HuH-7.5 (cell line): Measurements from ENCODE around the gene ITGB6.

Source experiments
- DNase-seq: peaks from one replicate; pipeline ENCODE4 v3.0.0; 2011; ENCODE audit warnings: low spot score

ITGB6 gene

DNA sequence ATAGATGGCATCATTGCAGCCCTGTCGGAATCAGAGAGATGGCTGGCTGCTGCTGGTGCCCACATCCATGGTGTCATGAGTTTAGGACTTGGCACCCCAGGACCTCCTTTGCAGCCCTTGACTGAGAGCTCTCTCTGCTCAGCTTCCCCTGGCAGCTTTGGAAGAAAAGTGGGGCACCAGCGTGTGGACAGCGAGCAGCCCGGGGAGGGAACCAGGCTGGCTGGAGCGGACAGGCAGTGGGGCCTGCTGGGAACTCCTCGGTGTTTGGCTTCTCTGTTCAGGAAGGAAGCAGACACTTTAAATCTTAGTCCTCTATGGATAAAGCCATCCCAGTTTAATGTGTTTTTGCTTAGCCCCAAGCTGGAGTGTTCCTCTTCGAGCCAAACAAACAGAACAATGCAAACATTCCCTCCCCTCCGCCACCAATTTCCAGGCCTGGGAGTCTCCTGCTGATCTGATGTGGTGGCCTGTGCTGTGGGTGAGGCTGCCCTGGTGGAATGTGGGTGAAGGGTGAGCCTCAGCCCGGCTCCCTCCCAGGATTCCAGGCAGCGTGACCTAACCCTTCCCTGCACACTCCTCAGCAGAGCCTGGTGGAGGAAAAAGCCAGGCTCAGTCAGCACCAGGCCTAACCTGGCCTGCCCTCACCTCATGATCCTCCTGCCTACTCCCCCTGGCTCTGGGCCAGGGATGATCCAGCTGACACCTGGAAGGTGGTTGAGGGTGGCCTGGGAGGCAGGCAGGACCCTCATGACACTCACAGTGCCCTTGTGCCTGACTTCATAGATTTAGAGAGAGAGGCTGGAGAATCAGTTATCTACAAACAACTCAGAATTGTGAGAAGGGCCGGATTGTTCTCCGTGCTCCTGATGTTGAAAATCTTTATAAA, 21.6 kb upstream of the ITGB6 start:
- peak; percentile 42 for DNase-seq

DNA sequence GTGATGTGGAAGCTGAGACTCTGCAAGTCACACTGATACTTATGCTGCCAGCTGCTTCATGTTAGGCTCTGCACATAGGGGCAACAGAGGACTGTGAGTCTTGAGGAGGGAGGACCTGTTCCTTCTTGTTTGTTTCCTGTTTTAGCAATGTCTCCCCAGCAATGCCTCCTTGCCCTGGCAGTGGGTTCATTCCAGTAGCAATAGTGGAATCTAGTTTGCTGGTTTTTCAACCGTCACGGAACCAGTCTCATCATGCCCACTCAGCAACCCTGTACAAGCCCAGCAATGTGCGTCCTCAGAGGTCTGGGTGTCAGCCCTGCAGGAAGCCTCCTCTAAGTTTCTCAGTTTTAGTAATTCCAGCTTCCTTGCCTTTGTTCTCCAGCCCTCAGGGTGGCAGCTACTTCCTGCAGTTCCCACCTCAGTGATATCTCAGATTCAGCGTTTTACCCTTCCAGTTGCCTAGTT, 20.5 kb upstream of the ITGB6 start:
- DNase-seq: no peak

DNA sequence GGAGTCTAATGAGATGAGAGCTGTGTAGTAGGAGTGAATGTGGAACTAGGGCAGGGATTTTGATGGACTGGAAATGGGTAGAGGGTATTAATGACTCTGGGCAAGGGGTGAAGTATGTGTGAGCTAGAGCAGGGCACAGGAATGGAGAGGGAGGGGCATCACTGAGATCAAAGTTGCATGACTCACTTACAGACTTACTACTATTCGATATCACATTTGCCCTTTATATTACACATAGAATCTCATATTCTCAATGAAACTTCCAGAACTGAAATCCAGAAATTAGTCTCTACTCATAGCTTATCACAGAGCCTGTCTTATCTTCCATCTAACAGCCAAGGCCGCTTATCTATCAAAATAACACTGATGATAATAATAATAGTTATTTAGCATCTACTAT, 20.0 kb upstream of the ITGB6 start:
- DNase-seq: no peak

DNA sequence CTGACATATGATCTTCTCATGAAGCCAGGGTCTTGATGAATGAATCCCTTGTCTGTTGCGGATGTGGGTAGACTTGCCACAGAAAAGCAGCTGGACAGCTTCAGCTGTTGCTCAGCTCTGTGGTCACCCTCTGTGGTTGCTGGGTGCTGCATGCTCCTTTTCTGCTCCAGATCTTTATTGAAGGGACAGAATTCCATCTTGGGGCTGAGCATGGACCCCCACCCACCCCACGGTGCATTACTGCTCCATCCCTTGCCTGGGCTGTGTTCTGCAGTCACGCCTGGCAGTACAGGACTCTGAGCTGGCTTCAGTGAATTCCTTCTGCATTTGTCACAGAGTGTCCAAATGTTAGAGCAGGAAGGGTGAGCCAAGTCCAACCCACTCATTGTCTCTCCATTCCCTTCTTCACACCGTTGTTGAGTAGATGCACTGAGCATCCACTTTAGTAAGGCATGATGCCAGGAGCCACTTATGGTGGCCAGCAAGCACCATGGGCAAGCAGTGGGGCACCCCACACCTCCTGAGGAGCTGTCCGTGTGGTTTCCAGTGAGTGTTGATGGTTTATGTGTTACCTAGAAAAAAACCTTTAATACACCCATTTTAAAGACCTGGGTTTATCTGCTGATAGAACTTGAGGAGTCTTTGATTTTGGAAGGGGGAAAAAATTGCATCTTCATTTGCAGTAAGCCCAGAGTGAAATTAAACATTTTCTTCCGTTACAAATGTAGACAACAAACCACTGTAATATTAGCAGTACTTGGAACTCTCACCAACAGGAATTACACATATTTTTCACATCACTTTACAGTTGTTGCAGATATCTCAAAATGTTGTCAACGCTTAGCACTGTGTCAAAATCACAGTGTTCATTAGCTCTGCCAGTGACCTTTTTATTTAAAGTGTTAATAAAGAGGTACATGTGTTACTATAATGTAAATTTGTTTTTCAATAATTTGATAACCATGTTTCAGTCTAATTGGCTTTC, 14.7 kb upstream of the ITGB6 start:
- DNase-seq: no peak

DNA sequence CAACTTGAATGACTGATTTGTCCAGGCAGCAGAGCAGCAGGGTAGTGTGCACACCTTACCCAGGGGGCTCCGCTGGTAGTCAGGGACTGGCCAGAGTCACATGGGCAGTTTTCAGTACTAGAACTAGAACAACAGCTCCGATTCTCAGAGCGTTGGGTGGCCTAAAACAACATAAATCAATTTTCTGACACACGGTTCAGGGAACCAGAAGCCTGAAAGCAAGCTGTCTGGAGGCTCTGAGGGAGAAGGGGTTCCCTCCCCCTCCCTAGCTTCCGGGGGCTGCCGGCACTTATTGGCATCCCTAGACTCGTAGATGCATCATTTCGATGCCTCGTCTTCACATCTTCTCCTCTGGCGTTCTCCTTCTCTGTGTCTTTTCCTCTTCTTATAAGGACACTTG, 13.4 kb upstream of the ITGB6 start:
- DNase-seq: no peak

DNA sequence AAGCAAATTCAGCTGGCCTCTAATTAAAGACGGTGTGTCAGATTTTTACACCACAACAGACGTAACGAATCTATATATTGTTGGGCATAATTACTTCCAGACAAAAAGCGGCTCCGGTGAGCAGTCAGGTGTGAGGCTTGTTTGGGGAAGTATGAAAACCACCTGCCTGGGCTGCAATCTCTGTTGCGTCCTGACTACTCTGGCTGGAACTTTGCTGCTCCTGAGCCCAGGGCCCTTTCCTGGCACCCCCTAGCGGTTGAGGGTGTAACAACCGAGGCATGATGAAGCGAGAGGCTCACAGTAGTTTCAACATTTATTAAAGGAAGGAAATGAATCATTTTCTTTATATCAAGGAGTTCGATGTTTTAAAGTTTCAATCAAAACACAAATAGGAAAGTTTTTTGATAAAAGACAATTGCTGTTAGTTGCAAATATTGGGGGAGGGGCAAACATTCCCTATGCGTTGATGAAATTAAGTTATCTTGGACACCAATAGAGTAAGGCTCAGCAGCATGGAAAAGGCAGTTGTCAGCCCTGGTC, 10.6 kb upstream of the ITGB6 start:
- no peak for DNase-seq

DNA sequence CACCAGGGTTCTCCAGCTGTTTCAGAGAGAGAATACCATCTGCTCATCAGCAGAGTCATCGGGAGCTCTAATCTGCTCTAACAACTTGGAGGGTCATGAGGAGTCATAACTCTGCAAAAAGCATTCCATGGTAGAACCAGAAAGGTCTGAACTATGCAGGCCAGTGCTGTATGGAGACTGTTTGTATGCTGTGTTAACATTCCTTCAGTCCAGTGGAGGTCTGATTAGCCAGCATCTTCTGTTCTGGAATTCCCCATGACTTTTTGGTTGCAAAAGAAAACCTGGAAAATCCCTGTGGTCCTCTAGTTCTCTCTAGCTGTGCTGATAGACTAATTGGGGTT, 9.4 kb upstream of the ITGB6 start:
- no peak for DNase-seq

DNA sequence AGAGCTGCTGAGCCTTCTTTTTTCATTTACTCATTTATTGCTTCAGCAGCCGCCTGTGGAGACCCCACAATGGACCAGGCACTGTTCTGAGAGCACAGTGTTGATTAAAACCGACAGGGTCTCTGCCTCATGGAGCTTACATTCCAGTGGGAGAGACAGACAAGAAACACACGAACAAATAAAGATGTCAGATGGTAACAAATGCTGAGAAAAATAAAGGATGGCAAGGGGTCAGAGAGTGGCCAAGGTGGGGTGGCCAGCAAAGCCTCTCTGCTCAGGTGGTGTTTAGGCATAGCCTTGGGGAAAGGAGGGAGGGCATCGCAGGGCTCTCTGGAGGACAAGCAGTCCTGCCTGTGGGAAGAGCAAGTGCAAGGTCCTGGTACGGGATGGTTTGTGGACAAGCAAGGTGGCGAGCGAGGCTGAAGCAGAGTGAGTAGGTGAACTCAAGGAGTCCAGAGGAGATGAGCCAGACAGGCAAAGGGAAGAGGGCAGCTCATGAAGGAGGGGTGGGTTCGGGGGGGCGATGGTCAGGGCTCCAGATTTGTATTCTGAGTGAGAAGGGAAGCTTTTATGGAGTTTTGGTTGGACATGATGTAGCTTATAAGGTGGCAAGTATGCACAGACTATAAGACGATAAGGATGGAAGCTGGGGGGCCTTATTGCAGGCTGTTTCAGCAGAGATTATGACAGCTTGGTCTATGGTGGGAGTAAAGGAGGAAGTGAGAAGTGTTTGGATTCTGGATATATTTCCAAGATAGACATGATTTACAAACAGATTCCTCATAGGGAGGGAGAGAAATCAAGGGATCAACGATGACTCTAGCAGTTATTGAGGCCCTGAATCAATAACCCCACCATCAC, 8.8 kb upstream of the ITGB6 start:
- DNase-seq: no peak

DNA sequence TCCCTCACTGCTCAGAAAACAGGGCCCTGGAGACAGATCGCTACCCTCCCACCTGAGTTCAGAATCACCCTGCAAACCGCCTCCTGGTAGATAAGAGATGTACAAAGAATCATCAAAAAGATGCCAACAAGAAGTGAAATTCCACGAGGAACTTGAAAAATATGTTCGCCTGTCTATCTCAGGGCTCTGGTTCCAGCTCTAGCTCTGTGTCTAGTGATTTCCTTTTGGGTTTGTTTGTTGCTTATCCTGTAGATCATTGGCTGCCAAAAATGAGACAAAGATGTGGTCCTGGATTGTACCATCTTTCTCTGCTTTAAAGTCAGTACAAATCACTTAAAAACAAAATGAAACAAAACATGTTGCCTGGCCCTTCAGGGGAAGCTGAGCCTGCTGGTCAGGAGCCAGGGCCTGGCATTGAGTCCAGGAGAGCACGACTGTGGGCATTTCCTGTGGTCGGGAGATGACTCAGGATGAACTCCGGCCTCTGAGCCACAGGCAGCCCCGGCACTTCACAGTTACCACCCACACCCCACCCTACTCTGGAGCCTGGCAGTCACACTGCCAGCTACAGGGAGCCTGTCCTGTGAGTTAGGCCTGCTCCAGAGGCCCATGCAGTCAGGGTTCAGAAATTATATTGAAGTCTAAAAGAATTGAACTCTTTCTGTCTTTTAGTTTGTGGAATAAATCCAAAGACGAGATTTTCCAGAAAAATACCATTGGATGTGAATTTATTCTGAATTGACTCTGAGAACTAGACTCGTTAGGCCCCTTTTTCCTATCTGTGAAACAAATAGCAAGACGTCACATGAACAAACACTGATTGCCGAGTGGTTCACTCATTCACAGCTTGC, 8.0 kb upstream of the ITGB6 start:
- no peak for DNase-seq

DNA sequence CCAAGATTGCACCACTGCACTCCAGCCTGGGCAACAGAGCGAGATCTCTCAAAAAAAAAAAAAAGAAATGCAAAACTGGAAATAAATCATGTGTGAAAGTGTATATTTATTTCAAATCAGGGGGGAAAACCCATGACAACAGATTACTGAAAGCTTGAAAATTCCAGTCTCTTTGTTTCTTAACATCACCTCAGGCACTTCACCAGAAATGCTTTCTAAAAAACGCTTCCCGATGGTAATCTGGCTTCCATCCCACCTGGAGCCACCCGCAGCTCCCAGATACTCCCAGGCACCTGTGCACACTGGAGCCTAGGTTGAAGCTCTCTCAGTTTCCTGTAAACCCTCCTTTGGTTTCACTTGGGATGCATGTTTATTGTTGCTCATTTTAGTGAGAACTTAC, 7.2 kb upstream of the ITGB6 start:
- DNase-seq: no peak

DNA sequence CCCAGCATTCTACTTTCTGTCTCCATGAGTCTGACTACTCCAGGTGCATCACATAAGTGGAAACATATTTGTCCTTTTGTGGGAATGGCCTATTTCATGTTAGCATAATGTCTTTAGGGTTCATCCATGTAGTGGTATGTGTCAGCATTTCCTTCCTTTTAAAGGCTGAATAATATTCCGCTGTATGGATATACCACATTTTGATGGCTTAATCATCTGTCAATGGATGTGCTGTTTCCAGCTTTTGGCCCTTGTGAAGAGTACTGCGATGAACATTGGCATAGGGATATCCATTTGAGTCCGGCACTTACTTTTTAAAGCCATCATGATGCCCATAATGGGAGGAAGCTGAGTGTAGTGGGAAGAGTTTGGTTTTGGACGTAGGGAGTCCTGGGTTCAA, 6.4 kb upstream of the ITGB6 start:
- DNase-seq: no peak

DNA sequence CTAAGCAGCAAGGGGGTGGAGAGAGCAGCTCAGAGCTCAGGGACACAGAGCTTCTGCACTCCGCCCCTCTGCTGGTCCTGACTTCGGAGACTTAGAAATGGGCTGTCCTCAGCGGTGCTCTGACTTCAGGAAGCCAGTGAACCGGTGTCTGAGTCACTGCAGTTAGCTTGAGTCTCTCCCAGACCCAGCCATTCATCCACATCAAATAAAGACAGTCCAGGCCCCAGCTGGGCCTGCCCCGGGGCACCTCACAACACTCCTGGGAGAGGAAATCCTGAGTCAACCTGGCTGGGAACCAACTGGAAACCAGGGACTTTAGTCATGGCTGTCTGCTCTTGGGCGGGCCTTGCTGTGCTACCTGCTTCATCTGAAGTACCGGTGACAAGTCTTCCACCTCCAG, 5.4 kb upstream of the ITGB6 start:
- DNase-seq: no peak

DNA sequence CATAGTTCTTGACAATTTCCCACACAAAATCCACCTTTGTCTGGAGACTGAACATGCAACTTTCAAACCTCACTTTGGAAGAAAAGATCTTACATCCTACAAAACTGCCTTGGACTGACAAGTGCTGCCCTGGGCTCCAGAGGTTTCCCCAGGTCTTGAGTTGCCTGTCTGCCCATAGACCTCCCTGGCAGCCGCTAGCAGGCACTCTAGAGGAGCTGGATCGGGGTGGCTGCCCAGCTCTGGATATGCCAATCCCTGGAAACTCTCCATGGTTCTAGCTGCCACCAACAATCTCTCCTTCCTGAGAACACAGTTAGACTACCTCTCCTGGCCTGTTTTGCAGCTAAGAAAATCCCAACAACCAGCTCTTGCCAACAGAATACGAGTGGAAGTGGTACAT, 3.4 kb upstream of the ITGB6 start:
- DNase-seq: no peak

DNA sequence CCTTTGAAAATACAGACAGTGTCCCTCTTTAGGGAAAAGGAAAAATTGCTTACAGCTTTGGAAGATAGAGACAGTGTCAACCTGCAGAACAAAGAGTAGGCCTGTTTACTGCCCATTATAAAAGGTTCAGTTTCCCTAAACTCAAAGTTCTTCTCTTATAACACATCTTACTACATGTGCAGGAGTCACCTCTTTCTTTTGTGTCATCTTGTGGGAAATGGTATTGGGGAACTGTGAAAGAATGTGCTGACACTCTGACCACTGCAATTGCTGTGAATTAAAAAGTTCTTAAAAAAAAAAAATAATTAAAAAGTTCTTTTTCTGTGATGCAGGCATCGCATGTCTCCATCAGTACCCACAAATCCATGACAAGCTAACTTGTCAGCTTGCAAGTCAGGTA, 2.9 kb upstream of the ITGB6 start:
- no peak for DNase-seq

DNA sequence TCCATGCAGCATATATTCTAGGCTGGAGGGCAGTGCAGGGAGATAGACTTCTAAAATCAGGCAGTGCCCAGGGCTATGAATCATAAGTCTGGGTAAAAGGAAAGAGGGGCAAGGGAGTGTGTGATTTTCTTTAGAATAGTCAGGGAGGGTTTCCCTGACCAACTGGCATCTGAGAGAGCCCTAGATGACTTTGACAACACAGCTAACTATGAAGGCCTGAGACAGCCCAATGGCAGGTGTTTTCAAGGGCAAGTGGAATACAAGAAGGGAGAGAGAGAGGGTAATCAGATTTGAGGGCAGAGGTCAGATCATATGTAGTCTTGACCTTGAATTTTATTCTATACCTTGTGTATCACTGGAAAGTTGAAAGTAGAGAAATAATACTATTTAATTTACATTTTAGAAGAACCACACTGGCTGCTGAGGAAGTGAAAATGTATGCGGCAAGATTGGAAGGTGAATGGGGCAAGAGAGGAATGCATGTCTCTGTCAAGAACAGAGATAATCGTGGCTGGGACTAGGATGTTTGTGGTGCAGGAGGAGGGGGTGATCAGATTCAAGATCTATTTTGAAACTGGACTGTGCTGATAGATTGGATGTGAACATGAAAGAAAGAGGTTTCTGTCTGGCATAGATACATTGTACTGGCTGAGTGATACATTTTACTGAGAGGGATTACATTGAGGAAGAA, 1.9 kb upstream of the ITGB6 start:
- no peak for DNase-seq

DNA sequence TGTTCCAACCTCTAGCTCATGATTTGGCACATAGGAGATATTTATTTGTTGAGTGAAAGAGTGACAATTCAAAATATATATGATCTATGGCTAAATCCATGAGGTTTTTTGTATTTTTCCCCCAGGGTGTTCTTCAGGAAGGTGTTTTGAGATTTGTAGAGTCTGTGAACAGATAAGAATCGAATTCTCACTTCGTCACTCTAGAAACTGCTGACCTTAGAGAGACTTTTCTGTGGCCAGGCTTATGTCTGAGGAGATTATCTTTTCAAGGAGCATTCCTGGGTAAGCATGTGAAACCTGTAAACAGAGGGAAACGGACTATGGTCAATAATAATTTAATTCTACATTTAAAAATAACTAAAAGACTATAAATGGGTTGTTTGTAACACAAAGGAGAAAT, 849 bp upstream of the ITGB6 start:
- DNase-seq: no peak

DNA sequence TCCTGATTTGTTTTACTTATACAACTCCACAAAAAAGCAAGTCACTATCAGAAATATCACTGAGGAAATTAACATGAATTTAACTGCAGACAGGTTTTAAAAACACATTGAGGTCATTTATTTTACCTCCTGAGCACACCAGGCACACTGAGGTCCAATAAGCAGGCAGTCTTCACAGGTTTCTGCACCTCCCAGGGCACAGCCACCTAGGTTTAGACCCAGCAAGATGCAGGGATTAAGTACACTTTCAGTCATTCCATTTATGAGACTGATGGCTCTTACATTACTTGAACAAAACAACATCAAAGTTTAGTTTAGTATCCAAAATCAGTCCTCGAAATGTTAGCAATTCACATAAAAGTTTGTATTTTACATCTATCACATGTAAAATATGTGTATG, 1.0 kb downstream of the ITGB6 start:
- no peak for DNase-seq

DNA sequence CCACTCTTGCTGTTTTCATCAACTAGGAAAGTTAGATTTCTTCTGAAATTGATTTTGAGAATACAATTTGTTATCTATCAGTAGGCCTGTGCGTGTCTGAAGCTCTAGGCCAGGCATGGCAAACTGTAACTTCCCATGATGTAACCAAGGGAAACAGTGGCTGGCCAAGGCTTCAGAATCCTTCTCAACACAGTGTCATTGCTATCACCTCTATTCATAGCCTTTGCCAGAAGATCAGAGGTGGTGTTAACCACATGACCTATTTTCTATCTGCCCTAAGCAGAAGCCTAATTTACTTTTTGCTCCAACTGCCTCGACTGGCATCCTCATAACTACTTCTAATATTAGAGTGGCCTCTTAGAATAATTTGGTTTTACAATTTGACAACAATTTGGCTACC, 2.5 kb downstream of the ITGB6 start:
- DNase-seq: no peak

DNA sequence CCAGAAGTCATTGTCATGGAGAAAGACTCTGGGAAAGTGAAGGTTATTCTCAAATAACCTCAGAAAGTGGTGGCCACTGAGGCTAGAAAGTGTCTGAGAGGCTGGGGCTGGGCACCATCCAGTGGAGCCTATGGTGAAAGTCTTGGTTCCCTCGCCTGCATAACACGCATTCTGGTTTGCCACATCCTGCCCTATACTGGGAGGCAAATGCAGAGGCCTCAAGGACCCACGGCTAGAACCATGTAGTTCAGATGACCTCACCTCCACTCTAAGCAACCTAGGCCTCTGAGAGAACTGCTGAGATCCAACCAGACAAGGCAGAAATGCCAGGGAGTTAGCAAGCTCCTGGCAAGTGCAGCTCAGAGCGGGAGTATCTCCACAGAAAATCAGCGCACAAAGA, 5.1 kb downstream of the ITGB6 start:
- DNase-seq: no peak

DNA sequence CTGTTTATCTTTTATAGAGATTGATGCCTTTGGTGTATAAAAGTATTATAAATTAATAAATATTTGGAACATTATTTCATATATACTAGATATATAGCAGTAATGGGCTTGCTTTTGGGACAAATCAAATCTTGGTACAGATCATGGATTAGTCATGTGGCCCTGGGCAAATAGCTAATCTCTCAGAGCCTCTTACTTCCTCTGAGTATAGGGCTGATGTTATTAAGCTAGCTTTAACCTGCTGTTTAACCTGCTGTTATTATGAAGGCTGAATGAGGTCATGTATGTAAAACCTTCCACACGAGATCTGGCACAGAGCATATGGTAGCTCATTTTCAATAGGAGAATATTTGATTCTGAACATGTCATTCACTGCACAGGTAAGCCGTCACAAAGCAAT, 5.7 kb downstream of the ITGB6 start:
- no peak for DNase-seq
